A549 (cell line): Measurements from ENCODE around the gene TLR5. TPM values are rescaled to one million over a fixed set of nuclear protein-coding genes. Genes with fewer than 3 reads are reported as not detected.

Experiments
- ATAC-seq, 2 experiments: fragments of 200-7000 bp in 1 of 2; fragments of >200 bp in 1 of 2; cut with Nextera tagmentation in 1 of 2; cut with Tn5 transposase in 1 of 2; 3 replicates each; pipeline versions ENCODE4 v1.8.0 to v1.9.1; 2018 to 2020; ENCODE audit warnings: mild to moderate bottlenecking in 1 of 2, moderate library complexity in 1 of 2
- CTCF ChIA-PET: fragments of 300-600 bp; sonication (Branson Sonifier 250); formaldehyde crosslinking; extraction: SDS; loops from one replicate; lab custom pipeline; 2021; ENCODE audit warnings: antibody characterized with exemption, inconsistent platforms; lab: Yijun Ruan, JAX
- POLR2A ChIA-PET: fragments of 350-600 bp; formaldehyde crosslinking; extraction: SDS; loops from one replicate; lab custom pipeline; 2021; ENCODE audit warnings: antibody characterized with exemption, inconsistent platforms; lab: Yijun Ruan, JAX
- DNase-seq, 2 experiments: peaks; one replicate each; pipeline versions ENCODE4 v3.0.0 to v3.0.0-alpha.2; 2011 to 2016; ENCODE audit warnings: low read depth in 1 of 2, low spot score in 1 of 2
- FAIRE-seq: peaks from 2 replicates; lab custom pipeline; 2011; peaks lifted over from hg19 to GRCh38; lab: Jason Lieb, UNC
- H3K27ac ChIP-seq, 2 experiments: fragments of >200 bp; sonication (Bioruptor Twin); formaldehyde crosslinking; 3 replicates each; pipeline ENCODE4 v1.5.1; 2016 to 2017
- H3K4me1 ChIP-seq: fragments of >200 bp; sonication (Bioruptor Twin); formaldehyde crosslinking; 3 replicates; pipeline ENCODE4 v1.6.1; 2016
- H3K4me2 ChIP-seq: fragments of >200 bp; sonication (Bioruptor Twin); formaldehyde crosslinking; 3 replicates; pipeline ENCODE4 v1.6.1; 2016
- H3K4me3 ChIP-seq: fragments of >200 bp; sonication (Bioruptor Twin); formaldehyde crosslinking; 3 replicates; pipeline ENCODE4 v1.5.1; 2016
- H3K9me3 ChIP-seq: fragments of >200 bp; sonication (Bioruptor Twin); formaldehyde crosslinking; 3 replicates; pipeline ENCODE4 v1.6.1; 2016
- BCL3 ChIP-seq: fragments of >200 bp; sonication (Bioruptor Twin); formaldehyde crosslinking; IDR thresholded peaks from 3 replicates; pipeline ENCODE4 v1.6.1; 2016
- CBX8 ChIP-seq: fragments of 200-600 bp; sonication (generic); IDR thresholded peaks from 2 replicates; pipeline ENCODE4 v1.6.1; 2016
- EP300 ChIP-seq, 2 experiments: fragments of >200 bp; sonication (Bioruptor Twin); formaldehyde crosslinking; IDR thresholded peaks; 2 replicates in 1 of 2; 3 replicates in 1 of 2; pipeline ENCODE4 v1.6.1; 2016 to 2017
- ESRRA ChIP-seq: fragments of 150-350 bp; IDR thresholded peaks from 2 replicates; pipeline ENCODE4 v1.6.1; 2014; ENCODE audit warnings: mild to moderate bottlenecking, low read length, borderline replicate concordance
- FOSB ChIP-seq: fragments of 250-450 bp; sonication (Bioruptor Pico); IDR thresholded peaks from 2 replicates; pipeline ENCODE4 v1.5.0; 2020; ENCODE audit warnings: mild to moderate bottlenecking, moderate library complexity
- FOXS1 ChIP-seq: fragments of 250-450 bp; sonication (Bioruptor Pico); IDR thresholded peaks from 2 replicates; pipeline ENCODE4 v1.5.0; 2020; ENCODE audit warnings: mild to moderate bottlenecking, moderate library complexity
- GATA3 ChIP-seq: IDR thresholded peaks from 2 replicates; pipeline ENCODE4 v1.6.1; 2012; ENCODE audit warnings: borderline replicate concordance
- HOXB5 ChIP-seq: fragments of 250-450 bp; sonication (Bioruptor Pico); IDR thresholded peaks from 2 replicates; pipeline ENCODE4 v1.5.0; 2020; ENCODE audit warnings: mild to moderate bottlenecking, moderate library complexity
- KDM1A ChIP-seq: fragments of 200-600 bp; sonication (generic); IDR thresholded peaks from 2 replicates; pipeline ENCODE4 v1.6.1; 2016; ENCODE audit warnings: low read depth, mild to moderate bottlenecking
- KDM5A ChIP-seq: fragments of 200-600 bp; sonication (generic); IDR thresholded peaks from 2 replicates; pipeline ENCODE4 v1.6.1; 2016; ENCODE audit warnings: antibody characterized with exemption, mild to moderate bottlenecking
- MAZ ChIP-seq: fragments of 150-350 bp; IDR thresholded peaks from 2 replicates; pipeline ENCODE4 v1.6.1; 2014; ENCODE audit warnings: antibody characterized with exemption, low read depth, low read length, borderline replicate concordance
- MYC ChIP-seq: IDR thresholded peaks from 2 replicates; pipeline ENCODE4 v1.6.1; 2012; ENCODE audit warnings: mild to moderate bottlenecking, inconsistent platforms, low read length, improper control_type of control experiment, borderline replicate concordance
- NR3C1 ChIP-seq: fragments of >200 bp; sonication (Bioruptor Twin); formaldehyde crosslinking; IDR thresholded peaks from 3 replicates; pipeline ENCODE4 v1.6.1; 2017
- POLR2AphosphoS2 ChIP-seq: conservative IDR thresholded peaks from 2 replicates; pipeline ENCODE4 v1.6.1; 2012; ENCODE audit warnings: low read length, improper control_type of control experiment, inconsistent platforms
- RCOR1 ChIP-seq: fragments of 150-350 bp; IDR thresholded peaks from 2 replicates; pipeline ENCODE4 v1.6.1; 2014; ENCODE audit warnings: antibody characterized with exemption, low read length, low read depth
- RFX5 ChIP-seq: fragments of 450-650 bp; IDR thresholded peaks from 2 replicates; pipeline ENCODE4 v1.7.1; 2014; ENCODE audit warnings: antibody characterized with exemption, mild to moderate bottlenecking, moderate library complexity
- TFCP2L1 ChIP-seq: fragments of 250-450 bp; sonication (Bioruptor Pico); IDR thresholded peaks from 2 replicates; pipeline ENCODE4 v1.5.0; 2021; ENCODE audit warnings: mild to moderate bottlenecking
- ZFP36 ChIP-seq: fragments of 450-650 bp; IDR thresholded peaks from 2 replicates; pipeline ENCODE4 v1.6.1; 2014; ENCODE audit warnings: borderline replicate concordance; ENCODE audit not compliant: partially characterized antibody
- WGBS: methylation state at CpG from one replicate; pipeline ENCODE4 v1.1.6; 2017; ENCODE audit errors: missing lambda C conversion rate; 5-methylcytosine and 5-hydroxymethylcytosine counted together
- polyA plus RNA-seq, 4 experiments: library from polyadenylated mRNA; depleted of rRNA in 3 of 4; stranded (reverse); fragments of >200 nt; fragmentation: RNase III in 1 of 4; extraction: RNeasy Plus Mini Kit Qiagen cat#74134 plus additional on column Dnase treatment in 1 of 4; gene quantifications; 2 replicates in 3 of 4; 3 replicates in 1 of 4; pipeline ENCODE4 v1.2.3, GENCODE V29; 2011 to 2017
- TF ChIP-seq, protein P1 (sequence below): fragments of 250-450 bp; sonication (Bioruptor Pico); IDR thresholded peaks from 2 replicates; pipeline ENCODE4 v1.5.0; 2021; ENCODE audit warnings: mild to moderate bottlenecking, moderate library complexity, borderline replicate concordance
- TF ChIP-seq, protein P2 (sequence below): fragments of 200-600 bp; sonication (generic); IDR thresholded peaks from 2 replicates; pipeline ENCODE4 v1.6.1; 2016; ENCODE audit warnings: antibody characterized with exemption, mild to moderate bottlenecking, moderate library complexity

The TLR5 gene
- polyA plus RNA-seq, 2 of the 4 experiments (the other 2 are of a cell fraction), result 0.22 to 1.3 TPM

GRCh38 chr1:223087291-223088255, 55.5 kb downstream of the TLR5 start:
- ChIA-PET CTCF (interaction anchor here (0.6 to 7.0 kb wide), 10 partner anchors 9 to 597 kb away, joined by 3 to 84 read pairs (median 7); no protein-coding TSS in a partner anchor), POLR2A (interaction anchor here (0.7 kb wide), 1 partner anchor 8 kb away, joined by 6 read pairs; no protein-coding TSS in a partner anchor)
- Histone ChIP-seq H3K9me3 (no peaks in the 10 kb centered on the region), H3K27ac (no peak overlapping the region), H3K4me3 (no peak overlapping the region), H3K4me2 (no peak overlapping the region)
- DNase-seq, result no peak
- 55% methylated on average over 10 of the region's 10 CpGs for WGBS
- TF ChIP-seq ZFP36, result no peak
- TF ChIP-seq, all 56 proteins: peak for 0
- no peaks in the 10 kb centered on the region for H3K4me1 ChIP-seq
- FAIRE-seq (no peak), ATAC-seq (no peak)

GRCh38 chr1:223084464-223084866, 58.6 kb downstream of the TLR5 start:
- TF ChIP-seq FOSB (CRISPR knock-in tag) (no peak), ZFP36 (no peak), MAZ (no peak), EP300 (IDR thresholded peaks at IDR 0.05) (no peak), HOXB5 (no peak), KDM1A (no peak), POLR2AphosphoS2 (no peak), BCL3 (no peak), NR3C1 (no peak), ESRRA (no peak), GATA3 (no peak), FOXS1 (CRISPR knock-in tag) (no peak), RFX5 (no peak), RCOR1 (no peak), KDM5A (no peak)
- TF ChIP-seq, protein P1, sequence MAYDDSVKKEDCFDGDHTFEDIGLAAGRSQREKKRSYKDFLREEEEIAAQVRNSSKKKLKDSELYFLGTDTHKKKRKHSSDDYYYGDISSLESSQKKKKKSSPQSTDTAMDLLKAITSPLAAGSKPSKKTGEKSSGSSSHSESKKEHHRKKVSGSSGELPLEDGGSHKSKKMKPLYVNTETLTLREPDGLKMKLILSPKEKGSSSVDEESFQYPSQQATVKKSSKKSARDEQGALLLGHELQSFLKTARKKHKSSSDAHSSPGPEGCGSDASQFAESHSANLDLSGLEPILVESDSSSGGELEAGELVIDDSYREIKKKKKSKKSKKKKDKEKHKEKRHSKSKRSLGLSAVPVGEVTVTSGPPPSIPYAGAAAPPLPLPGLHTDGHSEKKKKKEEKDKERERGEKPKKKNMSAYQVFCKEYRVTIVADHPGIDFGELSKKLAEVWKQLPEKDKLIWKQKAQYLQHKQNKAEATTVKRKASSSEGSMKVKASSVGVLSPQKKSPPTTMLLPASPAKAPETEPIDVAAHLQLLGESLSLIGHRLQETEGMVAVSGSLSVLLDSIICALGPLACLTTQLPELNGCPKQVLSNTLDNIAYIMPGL, result no peak
- H3K4me2 ChIP-seq, result no peak overlapping the region
- CTCF ChIA-PET, result interaction anchor here (0.8 to 7.0 kb wide), 5 partner anchors 12 to 346 kb away, joined by 3 to 84 read pairs (median 6); no protein-coding TSS in a partner anchor
- no peaks in the 10 kb centered on the region for H3K9me3 ChIP-seq
- H3K27ac ChIP-seq, result no peak overlapping the region
- POLR2A ChIA-PET, result no interaction called here
- H3K4me3 ChIP-seq, result no peak overlapping the region
- DNase-seq (no peak), FAIRE-seq (no peak), ATAC-seq (no peak)
- H3K4me1 ChIP-seq, result no peaks in the 10 kb centered on the region
- WGBS, result 80% methylated on average over 8 of the region's 8 CpGs

- no peaks in the 10 kb centered on the region for H3K4me1 ChIP-seq
- CTCF ChIA-PET, result interaction anchor here (1.9 to 3.8 kb wide), 2 partner anchors 289 to 345 kb away, joined by 6 to 46 read pairs; no protein-coding TSS in a partner anchor
- no peaks in the 10 kb centered on the region for H3K9me3 ChIP-seq
- 88% methylated on average over 15 of the region's 15 CpGs for WGBS
- FAIRE-seq, result no peak
- no peak overlapping the region for H3K27ac ChIP-seq
- no peak overlapping the region for H3K4me3 ChIP-seq
- POLR2A ChIA-PET, result no interaction called here
- no peak for TF ChIP-seq TFCP2L1 (CRISPR knock-in tag)
- no peak for TF ChIP-seq FOSB (CRISPR knock-in tag)
- no peak for TF ChIP-seq MYC
- TF ChIP-seq, protein P2, sequence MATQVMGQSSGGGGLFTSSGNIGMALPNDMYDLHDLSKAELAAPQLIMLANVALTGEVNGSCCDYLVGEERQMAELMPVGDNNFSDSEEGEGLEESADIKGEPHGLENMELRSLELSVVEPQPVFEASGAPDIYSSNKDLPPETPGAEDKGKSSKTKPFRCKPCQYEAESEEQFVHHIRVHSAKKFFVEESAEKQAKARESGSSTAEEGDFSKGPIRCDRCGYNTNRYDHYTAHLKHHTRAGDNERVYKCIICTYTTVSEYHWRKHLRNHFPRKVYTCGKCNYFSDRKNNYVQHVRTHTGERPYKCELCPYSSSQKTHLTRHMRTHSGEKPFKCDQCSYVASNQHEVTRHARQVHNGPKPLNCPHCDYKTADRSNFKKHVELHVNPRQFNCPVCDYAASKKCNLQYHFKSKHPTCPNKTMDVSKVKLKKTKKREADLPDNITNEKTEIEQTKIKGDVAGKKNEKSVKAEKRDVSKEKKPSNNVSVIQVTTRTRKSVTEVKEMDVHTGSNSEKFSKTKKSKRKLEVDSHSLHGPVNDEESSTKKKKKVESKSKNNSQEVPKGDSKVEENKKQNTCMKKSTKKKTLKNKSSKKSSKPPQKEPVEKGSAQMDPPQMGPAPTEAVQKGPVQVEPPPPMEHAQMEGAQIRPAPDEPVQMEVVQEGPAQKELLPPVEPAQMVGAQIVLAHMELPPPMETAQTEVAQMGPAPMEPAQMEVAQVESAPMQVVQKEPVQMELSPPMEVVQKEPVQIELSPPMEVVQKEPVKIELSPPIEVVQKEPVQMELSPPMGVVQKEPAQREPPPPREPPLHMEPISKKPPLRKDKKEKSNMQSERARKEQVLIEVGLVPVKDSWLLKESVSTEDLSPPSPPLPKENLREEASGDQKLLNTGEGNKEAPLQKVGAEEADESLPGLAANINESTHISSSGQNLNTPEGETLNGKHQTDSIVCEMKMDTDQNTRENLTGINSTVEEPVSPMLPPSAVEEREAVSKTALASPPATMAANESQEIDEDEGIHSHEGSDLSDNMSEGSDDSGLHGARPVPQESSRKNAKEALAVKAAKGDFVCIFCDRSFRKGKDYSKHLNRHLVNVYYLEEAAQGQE, result no peak
- TF ChIP-seq CBX8, result no peak
- no peak for TF ChIP-seq MAZ
- TF ChIP-seq, all 56 proteins: peak for 0
- H3K4me2 ChIP-seq, result no peak overlapping the region
- DNase-seq, result no peak
- ATAC-seq, result no peak
These were observed 59.2 kb downstream of the TLR5 start for GRCh38 chr1:223083831-223084230.
